ENCODE measurements around the gene SORCS2.

DNA sequence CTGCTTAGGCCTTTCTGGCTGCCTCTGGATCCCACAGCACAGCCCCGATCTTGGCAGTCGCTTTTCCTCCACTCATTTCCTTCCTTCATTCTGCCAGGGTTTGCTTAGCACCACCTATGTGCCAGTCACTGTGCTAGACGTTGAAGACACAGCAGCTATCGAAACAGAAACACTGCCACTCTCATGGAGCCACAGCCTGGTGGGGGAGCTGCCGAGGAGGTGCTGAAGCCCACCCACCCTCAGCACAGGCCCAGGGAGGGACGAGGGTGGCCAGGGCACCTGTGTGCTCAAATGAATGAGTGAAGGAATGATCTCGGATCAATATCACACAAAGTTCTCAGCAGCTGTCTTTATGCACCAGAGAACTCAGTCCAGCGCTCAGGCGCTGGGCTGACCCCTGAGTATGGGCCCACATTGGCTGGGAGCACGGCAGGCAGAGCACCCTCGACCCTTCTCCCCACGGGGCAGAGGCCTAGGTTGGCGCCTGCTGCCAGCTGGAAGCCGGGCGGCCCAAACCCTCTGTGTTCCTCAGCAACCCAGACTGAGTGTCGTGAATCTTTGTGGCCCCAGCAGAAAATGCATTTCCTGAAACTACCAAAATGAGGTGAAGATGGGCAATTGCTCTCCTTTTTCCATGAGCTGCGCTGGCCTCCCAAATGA, 108.9 kb downstream of the SORCS2 start:
- TF ChIP-seq CTCF (IDR thresholded peaks at IDR 0.05) (no peak), POLR2A (IDR thresholded peaks at IDR 0.05) (no peak)
